SH-SY5Y (cell line): ENCODE data around the gene GSN.

Experiments used
- GATA2 ChIP-seq: IDR thresholded peaks from 2 replicates; pipeline ENCODE4 v1.6.1; 2011; ENCODE audit warnings: mild to moderate bottlenecking, low read depth, low read length
- GATA3 ChIP-seq: IDR thresholded peaks from 2 replicates; pipeline ENCODE4 v1.6.1; 2011; ENCODE audit warnings: low read depth, mild to moderate bottlenecking, low read length, moderate library complexity

DNA sequence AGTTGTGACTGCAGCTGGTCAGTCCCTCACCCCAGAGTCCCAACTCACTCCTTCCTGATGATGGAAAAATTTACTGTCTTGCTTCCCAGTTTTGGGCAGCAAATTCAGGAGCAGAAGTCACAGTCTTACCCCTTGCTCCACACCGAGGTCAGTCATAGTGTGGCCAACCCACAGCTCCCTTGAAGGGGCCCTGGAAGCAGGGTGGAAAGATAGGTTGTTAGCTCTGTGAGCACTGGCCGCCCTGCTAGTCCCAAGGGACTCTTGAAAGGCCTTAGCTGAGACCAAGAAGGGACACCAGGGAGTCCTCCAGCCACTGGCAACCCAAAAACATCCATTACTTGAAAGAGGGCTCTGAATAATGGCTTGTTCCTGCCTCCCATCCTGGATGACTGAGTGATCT, 40.0 kb downstream of the GSN start:
- TF ChIP-seq GATA2 (no peak), GATA3 (no peak)
